ENCODE results near the gene WDR20.

The WDR20 gene

DNA sequence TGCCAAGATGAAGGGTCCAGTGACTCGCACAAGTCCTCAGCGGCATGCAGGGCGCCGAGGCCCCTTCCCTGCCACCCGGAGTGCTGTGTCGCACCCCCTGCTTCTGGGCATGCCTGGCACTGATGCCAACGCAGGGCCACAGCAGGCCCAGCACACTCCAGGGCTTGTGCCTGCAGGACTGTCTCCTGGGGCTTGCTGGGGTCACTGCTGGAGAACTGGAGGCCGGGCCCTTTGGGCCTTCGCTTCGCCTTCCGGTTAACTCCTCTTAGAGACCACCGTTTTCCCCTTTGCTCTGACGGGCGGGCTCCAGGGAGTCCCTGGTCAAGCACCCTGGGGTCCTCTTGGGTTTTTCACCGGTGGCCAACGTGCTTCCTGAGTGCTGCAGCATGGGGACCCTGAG lies 79.6 kb downstream of the WDR20 start:
- DNase-seq (ENCODE audit: low read depth): no peak

DNA sequence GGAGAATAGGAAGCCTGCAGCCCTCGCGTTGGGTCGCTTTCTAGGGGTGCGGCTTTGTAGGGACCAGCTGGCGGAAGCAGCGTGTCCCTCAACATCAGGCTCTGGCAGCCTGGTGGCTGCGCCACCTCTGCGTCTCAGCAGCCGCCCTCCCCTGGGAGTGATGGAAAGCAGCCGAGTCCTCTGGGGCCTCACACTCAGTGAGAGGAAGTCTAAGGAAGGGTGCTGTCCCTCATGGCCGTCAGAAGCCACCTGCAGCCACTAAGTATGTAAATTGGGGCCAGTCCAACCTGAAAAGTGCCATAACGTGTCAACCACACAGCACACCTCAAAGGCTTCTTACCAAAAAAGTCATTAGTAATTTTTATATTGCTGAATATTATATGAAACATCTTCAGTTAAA lies 80.3 kb downstream of the WDR20 start:
- DNase-seq (ENCODE audit: low read depth): no peak

DNA sequence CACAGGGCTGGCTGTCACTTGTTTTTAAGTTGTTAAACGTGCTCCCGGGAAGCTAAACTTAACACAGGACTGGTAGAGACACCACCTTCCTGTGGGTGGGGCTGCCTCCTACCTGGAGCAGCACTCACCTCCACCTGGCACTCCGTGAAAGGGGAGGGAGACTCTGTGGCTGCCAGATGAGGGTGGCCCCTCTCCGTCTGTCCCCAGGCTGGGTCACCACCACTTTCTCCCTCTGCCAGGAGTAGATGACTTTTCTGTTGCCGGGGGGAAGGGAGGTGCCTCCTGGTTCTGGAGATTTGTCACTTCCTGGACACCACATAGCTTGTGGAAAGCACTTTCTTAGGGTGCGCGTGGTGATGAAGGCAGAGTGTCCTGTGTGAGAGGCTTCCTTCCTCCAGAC lies 81.3 kb downstream of the WDR20 start:
- no peak for DNase-seq (ENCODE audit: low read depth)

DNA sequence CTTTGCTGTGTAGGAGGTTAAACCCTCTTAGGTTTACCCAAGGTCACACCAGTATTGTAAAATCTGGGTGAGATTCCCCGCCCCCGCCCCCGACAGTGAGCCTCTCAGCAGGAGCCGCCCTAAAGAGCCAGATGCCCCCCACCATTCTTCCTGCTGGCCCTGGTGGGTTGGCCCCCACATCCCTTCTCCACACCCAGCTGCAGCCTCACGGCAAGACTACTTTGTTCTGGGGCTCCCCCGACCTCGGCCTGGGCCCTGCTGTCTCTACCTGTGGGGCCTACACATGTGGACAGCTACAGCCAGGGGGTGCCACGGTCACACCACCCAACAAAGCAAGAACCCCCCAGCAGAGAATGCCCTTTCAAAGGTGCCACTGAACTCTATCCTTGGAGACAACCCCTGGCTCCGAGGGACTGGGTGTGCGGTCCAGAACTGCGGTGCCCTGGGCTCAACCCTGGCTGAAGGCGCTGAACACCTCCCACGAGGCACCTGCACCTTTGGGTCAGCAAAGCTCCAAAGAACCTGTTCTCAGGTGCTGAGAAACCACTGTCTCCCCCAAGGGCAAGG lies 82.4 kb downstream of the WDR20 start:
- DNase-seq (ENCODE audit: low read depth): no peak

DNA sequence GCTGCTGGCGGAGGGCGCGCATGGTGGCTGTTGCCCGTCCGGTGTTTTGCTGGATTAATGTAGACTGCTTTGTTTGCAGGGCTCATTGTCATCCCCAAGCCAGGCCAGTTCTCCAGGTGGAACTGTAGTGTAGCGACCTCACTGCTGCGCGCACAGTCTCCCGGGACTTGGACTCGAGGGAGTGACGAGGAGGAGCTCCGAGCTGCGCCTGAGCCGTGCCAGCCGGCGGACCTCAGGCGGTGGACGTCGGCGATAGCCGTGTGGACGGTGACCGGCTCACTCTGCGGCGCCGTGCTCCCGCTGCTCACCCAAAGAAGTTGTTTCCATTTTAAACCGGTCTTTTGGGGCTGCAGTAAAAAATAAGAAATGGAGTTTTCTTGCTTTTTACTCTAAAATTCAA lies 83.1 kb downstream of the WDR20 start:
- DNase-seq (ENCODE audit: low read depth): no peak

DNA sequence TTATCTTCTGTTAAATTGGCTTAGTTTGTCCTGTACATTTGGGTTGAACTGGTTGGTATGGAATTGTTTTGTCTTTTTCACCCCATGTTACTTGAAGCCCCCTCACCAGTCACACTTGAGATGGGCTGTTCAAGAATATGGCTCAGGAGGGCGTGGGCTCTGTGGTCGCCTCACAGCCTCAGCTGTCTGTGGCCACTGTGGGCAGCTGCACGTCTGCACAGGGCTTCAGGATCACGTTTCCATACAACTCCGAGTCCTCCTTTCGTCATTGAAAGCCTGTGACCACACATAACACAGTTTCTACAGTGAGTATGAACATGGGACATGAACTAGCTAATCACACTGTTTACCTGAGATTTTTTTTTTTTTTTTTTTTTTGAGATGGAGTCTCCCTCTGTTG lies 84.0 kb downstream of the WDR20 start:
- no peak for DNase-seq (ENCODE audit: low read depth)

DNA sequence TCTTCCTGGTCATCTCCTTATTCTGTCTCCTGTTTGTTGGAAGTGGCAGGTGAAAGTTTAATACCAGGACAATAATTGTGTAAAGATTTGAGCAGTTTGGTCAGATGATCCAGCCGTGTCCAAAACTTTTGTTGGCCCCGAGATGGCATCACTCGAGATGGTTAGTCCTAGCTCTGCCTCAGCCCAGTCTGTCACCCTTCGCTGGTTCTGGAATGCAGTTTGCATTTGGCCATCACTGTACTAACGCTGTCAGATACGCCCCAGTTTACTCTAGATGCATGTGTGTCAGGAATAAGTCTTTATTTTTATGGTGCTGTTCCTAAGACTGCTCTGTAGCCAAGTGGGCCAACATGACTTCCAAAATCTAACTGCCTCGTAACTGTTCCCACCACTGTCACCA lies 85.7 kb downstream of the WDR20 start:
- no peak for DNase-seq (ENCODE audit: low read depth)

DNA sequence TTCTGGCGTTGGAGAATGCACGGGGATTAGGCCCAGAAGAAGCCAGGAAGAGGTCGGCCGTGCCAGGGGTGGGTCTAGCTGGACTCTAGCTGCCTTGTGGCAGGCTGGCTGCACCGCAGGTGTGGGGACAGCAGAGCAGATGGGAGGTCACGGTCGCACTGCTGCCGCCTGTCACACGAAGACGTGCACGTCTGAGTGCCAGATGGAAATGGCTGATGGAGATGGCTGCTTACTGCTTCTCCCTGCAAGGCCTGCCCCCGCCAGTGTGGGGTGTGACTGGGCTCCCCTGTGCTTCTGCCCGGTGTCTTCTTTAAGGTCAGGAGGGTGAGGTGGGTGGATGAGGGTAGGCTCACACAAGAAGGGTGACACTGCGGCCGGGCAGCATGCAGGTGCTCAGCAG lies 86.2 kb downstream of the WDR20 start:
- no peak for DNase-seq (ENCODE audit: low read depth)

DNA sequence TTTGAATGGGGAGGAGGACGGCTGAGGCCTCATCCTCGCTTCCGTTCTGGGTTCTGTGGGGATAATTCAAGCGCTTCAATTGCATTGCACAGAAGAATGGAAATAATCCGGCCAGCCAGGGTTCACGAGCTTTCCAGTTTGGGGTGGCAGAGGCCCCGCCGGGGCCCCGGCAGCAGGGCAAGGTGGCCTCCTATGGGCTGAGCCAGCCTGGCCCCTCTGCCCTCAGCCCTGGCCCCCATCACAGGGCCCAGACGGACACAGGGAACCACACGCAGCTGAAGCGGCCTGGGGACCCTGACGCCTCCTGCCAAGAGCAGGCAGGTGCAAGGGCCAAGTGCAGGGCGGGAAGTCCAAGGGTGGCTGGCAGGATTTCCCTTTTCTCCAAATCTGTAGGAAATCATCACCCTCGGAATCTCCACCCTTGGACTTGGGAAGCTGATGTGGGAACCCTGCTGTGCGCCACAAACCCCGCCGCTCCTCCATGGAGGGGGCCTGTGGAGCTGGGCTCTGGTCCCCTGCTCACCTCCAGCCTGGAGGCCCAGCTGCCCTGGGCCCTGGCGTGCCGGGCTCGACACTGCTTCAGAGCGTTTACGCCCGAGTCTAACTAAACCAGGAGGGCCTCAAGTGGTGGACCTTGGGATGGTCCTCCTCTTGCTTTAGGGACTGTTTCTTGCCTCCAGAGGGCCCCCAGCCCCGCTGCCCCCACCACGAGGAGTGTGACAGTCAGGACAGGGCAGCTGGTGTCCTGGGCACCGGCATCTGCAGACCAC lies 86.8 kb downstream of the WDR20 start:
- DNase-seq (ENCODE audit: low read depth): no peak

DNA sequence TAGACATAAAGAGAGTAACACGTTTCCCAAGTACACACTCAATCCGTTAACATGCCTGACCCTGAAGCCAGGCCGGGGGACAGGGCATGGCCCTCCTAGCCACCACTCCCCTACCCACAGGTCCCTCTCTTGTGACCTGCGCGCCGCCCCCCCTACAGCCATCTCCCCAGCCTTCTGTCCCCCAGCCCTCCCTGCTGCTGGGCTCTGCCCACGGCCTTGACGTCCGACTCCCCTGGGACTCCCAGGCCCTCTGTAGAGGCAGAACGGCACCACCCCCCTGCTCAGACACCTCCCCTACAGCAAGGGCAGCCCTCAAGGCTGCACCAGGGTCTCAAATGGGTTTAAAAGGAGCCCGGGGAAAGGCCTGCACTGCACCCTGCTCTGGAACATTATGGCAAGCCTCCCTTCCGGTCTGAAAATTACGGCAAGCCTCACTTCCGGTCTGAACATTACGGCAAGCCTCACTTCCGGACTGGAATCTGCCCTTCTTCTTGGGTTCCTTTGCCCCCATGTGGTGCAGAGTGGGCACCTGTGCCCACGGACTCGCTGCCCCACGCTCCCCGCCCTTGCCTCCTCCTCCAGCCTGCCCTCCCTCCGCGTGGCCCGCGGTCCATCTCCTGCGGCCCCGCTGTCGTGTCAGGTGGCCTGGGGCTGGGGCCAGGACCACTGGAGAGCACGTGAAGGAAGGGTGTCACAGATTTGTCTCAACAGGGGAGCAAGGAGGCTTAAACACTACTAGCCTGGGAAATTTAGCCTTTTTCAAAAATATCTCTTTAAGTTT lies 87.7 kb downstream of the WDR20 start:
- no peak for DNase-seq (ENCODE audit: low read depth)

DNA sequence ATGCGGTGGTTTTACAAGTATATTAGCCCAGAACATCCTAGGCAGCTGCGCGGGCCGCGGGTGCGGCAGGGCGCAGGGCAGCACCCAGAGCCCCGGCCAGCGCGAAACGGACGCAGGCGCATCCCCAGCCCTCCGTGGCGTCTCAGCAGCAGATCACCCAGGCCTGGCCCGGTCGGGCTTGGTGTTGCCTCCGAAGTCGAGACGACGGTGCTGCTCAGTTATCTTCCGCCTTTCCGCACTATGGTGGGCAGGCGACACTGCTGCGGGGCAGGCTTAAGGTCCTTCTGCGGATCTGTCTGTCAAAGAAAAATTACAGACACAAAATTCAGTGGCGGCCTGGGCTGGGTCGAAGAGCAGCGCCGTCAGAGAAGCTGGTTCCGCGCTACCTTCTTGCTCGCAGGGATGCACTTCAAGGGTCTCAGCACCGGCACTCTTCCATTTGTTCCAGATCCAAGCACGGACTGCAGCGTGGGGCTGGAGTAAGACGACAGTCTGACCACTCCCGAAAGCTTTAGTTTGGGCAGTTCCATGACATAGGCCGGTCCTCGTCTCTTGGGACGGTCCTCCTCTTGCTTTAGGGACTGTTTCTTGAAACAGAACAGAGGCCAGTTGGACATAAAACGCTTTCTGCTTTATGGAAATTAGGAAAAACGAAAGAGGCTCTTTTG lies 89.5 kb downstream of the WDR20 start:
- no peak for DNase-seq (ENCODE audit: low read depth)

DNA sequence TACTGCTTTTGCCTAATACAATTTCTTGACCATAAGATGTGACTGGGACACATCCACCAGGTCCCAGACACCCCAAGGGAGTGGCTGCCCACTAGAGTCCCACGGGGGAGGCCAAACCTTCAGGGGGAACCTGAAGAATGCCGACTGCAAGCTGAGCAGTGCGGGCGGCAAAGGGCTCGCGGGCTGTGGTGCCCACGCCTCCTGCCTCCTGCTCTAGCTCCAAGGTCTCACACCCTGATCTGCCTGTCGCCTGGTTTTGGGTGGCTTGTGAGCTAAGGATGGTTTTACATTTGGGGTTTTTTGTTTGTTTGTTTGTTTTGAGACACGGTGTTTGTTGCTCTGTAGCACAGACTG lies 90.0 kb downstream of the WDR20 start:
- DNase-seq (ENCODE audit: low read depth): no peak

DNA sequence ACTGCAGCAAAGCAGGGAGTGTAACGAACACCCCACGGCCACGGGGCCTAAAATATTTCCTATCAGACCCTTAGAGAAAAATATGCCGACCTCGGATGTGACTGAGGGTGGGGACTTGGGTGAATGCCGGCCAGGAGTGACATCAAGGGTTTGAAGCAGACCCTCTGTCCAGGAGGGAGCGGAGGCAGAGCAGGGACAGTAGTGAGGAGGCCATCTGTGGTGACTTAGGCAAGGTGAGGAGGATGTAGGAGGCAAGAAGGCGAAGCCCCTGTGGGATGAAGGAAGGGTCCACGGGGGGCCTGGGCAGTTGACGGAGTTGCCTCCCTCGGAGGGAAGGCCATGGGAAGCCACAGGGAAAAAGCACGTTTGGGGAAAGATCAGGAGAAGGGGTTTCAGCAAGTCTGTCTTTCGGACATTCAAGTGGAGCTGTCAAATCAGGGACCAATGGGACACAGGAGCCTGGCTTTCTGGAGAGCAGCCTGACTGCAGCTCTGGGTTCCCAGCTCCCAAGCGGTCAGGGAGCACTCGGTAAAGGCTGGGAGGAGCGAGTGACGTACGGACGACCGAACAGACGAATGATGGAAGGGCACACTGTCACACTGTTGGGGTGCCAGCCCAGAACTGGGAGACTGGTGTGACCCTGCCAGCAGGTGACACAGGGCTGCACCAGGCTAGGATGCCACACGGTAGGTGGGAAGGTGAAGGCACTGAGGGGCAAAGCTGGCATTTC lies 90.9 kb downstream of the WDR20 start:
- no peak for DNase-seq (ENCODE audit: low read depth)

DNA sequence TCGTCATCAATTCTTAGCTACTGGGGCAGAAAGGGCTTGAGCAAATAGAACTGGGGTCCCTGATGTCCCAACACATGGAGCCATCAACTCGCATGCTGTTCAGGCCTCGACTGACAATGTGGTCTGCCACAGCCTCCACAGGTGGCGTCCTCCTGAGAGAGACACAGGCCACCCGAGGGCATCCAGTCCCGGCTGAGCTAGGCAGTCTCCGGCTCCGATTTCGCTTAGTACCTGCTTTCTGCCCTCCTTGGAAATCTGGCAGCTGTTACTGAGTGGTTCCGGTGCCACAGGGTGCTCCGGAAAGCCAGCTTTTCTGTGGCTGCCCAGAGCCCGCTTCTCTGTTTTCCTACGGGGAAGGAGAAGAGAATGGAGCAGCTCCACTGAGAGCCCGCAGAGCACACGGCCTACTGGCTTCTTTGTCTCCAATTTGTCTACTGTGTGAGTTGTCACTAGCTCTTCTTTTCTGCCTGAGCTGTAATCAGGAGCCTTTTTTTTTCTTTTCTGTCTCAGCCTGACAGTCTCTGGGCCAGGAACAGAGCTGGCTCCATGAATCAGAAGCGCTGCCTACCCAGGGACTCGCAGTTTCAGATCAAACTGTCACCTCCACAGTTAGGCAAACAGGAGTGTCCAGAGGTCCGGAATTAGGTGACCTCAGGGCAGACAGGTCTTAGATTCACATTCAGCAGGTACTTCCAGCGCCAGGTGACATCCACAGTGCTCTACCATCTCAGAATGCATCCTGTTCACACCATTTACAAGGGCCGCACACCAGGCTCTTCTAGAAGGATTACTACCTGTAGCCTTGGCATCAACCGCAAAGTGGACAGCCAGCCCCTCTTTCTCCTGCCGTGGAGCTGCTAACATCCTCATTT lies 92.0 kb downstream of the WDR20 start:
- DNase-seq (ENCODE audit: low read depth): no peak

DNA sequence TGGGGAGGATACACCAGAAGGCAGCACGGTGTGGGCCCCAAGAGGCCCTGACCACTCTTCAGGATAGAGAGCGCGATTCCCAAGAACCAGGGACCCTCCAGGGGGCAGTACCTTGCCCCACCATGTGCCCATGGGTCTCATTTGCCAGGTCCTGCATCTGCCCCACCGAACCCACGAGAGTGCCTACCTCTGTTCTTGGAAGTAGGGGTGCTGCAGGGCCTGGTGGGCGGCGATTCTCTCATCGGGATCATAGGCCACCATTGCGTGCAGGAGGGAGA lies 92.6 kb downstream of the WDR20 start:
- no peak for DNase-seq (ENCODE audit: low read depth)

DNA sequence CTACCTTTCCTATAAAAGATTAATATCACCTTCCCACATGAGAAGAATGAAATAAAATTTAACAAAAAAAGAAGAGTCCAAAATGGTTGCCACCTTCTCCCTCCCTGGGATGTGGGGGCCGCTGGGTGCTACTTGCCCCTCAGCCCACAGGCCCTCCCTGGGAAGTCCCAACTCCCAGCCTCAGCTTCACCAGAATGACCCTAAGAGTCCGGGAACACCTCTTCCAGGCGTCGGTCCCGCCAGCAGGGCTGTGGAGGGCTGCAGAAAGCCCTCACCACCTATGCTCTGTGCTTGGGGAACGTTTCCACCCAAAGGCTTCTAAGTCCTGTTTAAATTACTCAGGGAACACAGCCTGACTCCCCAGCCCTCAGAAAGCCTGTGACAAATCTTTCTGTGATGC lies 93.4 kb downstream of the WDR20 start:
- DNase-seq (ENCODE audit: low read depth): no peak

DNA sequence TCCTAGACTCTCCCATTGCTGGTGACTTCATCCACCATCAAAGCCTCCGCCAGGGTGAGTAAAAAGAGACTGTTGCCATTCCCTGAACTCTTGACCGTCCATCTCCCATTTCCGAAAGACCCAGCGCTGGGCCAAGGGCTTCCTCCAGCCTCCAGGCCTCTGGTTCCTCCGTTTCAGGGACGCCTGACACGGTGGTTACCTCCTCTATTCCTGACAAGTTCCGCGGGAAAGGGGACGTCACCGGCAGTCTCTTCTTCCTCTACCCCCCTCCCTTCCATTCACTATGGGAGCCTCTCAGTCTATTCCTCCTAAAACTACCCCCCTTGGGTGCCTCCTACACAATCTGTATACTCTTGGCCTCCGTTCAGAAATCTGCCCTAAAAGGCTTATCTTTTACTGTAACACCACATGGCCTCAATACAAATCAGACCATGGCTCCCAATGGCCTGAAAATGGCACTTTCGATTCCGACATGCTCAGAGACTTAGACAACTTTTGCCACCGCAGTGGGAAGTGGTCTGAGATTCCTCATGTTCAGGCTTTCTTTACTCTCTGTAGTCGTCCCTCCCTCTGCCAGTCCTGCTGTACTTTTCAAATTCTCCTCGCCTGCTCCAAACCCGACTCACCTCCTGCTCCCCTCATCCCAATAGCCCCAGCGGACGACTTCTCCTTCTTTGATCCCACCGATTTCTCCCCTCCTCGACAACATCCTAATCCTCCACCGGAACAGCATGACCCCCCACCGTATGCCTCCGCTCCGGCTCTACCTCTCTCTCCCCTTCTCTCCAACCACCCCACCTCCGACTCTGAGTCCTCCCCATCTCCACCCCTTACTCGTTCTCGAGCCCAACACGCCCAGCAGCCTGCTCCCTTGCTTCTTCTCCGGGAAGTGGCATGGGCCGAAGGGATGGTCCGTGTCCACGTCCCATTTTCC lies 94.9 kb downstream of the WDR20 start:
- no peak for DNase-seq (ENCODE audit: low read depth)

DNA sequence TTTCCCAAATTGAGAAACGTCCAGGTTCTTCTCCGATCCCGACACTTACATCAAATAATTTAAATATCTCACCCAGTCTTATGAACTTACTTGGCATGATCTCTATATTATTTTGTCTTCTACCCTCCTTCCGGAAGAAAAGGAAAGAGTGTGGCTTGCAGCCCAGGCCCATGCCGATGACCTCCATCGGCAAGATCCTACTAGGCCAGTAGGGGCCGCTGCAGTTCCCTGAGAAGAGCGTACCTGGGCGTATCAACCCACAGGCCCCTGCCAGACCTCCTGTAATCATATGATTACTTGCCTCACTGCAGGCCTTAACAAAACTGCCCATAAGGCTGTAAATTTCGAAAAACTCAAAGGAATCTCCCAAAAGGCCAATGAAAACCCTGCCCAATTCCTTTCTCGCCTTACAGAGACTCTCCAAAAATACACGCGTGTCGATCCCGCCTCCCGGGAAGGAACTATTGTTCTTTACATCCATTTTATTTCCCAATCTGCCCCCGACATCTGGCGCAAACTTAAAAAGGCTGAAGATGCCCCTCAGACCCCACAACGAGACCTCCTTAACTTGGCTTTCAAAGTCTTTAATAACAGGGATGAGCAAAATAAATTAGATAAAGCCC lies 95.7 kb downstream of the WDR20 start:
- DNase-seq (ENCODE audit: low read depth): peak; percentile 59

DNA sequence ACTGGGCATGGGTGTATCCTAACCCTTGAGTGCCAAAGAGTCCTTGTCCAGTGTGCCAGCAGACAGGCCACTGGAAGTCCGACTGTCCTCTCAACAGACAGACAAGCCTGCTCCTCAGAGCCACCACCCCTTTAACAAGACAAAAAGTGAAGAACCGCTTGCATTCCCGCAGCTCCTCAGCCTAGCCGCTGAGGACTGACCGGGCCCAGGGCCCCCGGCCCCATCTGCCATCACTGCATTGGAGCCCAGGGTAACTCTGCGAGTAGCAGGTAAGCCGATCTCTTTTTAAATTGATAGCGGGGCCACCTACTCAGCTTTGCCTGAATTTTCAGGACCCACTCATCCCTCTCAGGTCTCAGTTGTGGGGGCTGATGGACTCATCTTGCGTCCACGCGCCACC lies 96.3 kb downstream of the WDR20 start:
- no peak for DNase-seq (ENCODE audit: low read depth)

DNA sequence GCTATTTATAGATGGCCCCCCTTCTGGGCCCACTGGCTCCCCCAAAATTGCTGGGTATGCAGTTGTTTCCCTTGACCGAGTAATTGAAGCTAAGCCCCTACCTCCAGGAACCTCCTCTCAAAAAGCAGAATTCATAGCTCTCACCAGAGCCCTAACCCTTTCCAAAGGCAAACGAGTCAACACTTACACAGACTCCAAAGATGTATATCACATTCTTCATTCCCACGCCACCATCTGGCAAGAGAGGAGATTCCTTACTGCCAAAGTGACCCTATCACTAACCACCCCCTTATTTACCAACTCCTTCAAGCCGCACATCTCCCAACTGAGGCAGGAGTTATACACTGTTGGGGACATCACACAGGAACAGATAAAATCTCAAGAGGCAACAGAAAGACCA lies 98.4 kb downstream of the WDR20 start:
- no peak for DNase-seq (ENCODE audit: low read depth)
